C4-2B (cell line): ENCODE data around the gene SLC6A17.

Experiments
- CTCF ChIP-seq: fragments of 450-650 bp; conservative IDR thresholded peaks from 2 replicates; pipeline ENCODE4 v1.5.1; 2017; ENCODE audit warnings: mild to moderate bottlenecking
- ZFX ChIP-seq: fragments of 450-650 bp; IDR thresholded peaks from 2 replicates; pipeline ENCODE4 v1.6.1; 2017

DNA sequence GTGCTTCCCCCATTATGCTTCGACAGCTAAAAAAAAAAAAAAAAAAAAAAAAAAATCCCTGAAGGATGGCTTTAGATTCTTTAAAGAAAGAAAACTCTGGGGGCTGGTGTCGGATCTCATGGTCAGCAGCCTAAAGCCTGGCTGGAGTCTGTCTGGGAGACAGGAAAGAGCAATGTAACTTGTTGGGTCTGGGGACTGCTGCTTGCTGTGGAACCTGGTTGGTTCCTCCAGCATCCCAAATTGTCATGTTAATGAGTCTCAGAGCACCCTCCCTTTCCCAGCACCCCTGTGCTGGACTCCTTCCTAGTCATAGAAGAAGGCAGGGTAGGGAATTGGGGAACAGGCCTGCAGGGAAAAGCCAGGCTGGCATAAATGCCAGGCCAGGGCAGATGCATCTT lies 62.8 kb downstream of the SLC6A17 start:
- TF ChIP-seq CTCF (no peak), ZFX (no peak)
